Astrocyte (in vitro differentiated cells and primary cell): Measurements from ENCODE around the gene FAAH.

Source experiments
- EZH2 ChIP-seq: IDR thresholded peaks from 2 replicates; pipeline ENCODE4 v1.6.1; 2012; ENCODE audit warnings: mild to moderate bottlenecking, low read length, inconsistent platforms; ENCODE audit not compliant: insufficient read depth
- TF ChIP-seq, protein P1 (sequence below): IDR thresholded peaks from 2 replicates; pipeline ENCODE4 v1.5.1; 2011; ENCODE audit warnings: low read depth, mild to moderate bottlenecking, inconsistent platforms, low read length, moderate library complexity; ENCODE audit not compliant: insufficient read depth

DNA sequence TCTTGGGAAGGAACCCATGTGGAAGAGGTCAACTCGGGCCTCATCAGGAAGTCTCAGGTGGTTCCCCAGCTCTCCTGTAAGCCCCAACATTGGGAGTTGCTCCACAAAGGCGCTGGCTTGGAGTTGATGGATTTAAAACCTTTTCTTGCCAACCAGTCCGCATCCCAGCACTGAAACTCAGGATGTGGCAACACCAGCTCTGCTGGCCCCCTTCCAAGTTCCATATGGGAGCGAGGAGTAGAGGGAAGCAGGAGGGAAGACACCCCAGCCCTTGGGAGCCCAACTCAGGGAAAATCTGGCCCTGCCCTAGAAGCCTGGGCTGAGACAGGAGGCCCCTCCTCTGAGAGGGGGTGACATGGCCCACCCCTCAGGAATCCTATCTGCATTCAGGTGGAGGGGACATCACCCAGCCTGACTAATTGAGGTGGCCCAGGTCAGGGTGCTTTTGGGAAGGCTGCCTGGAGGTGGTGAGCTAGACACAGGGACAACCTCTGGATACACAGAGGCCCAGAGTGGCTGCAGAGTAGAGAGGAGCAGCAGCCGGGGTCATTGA is 62.4 kb downstream of the FAAH start:
- TF ChIP-seq, protein P1, sequence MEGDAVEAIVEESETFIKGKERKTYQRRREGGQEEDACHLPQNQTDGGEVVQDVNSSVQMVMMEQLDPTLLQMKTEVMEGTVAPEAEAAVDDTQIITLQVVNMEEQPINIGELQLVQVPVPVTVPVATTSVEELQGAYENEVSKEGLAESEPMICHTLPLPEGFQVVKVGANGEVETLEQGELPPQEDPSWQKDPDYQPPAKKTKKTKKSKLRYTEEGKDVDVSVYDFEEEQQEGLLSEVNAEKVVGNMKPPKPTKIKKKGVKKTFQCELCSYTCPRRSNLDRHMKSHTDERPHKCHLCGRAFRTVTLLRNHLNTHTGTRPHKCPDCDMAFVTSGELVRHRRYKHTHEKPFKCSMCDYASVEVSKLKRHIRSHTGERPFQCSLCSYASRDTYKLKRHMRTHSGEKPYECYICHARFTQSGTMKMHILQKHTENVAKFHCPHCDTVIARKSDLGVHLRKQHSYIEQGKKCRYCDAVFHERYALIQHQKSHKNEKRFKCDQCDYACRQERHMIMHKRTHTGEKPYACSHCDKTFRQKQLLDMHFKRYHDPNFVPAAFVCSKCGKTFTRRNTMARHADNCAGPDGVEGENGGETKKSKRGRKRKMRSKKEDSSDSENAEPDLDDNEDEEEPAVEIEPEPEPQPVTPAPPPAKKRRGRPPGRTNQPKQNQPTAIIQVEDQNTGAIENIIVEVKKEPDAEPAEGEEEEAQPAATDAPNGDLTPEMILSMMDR, result no peak
- no peak for TF ChIP-seq EZH2
